HG02678 (cell line): ENCODE measurements around the gene FOS.

Source experiments
- ATAC-seq: cut with Tn5 transposase; IDR thresholded peaks from one replicate; pipeline ENCODE4 v1.9.1; 2021; ENCODE audit warnings: mild to moderate bottlenecking, moderate library complexity; ENCODE audit not compliant: unreplicated experiment

FOS gene

GRCh38 chr14:75311356-75311755, 32.7 kb downstream of the FOS start:
- ATAC-seq: no peak

GRCh38 chr14:75312341-75312740, 33.7 kb downstream of the FOS start:
- ATAC-seq: no peak

- no peak for ATAC-seq
Measured at GRCh38 chr14:75313294-75313693, 34.7 kb downstream of the FOS start.

GRCh38 chr14:75315144-75315543, 36.5 kb downstream of the FOS start:
- ATAC-seq: no peak

- ATAC-seq: no peak
Measured at GRCh38 chr14:75317148-75317547, 38.5 kb downstream of the FOS start.

- ATAC-seq: no peak
Measured at GRCh38 chr14:75318353-75318752, 39.7 kb downstream of the FOS start.

- no peak for ATAC-seq
Measured at GRCh38 chr14:75319021-75319420, 40.4 kb downstream of the FOS start.

GRCh38 chr14:75320196-75320595, 41.6 kb downstream of the FOS start:
- no peak for ATAC-seq

- no peak for ATAC-seq
Measured at GRCh38 chr14:75322746-75323145, 44.1 kb downstream of the FOS start.

GRCh38 chr14:75323571-75323970, 44.9 kb downstream of the FOS start:
- no peak for ATAC-seq

GRCh38 chr14:75328558-75329155, 50.0 kb downstream of the FOS start:
- ATAC-seq: no peak

GRCh38 chr14:75329369-75329768, 50.7 kb downstream of the FOS start:
- no peak for ATAC-seq

GRCh38 chr14:75331471-75331870, 52.8 kb downstream of the FOS start:
- ATAC-seq: no peak
